SK-N-SH (cell line): Measurements from ENCODE around the gene CCHCR1. TPM values are rescaled to one million over a fixed set of nuclear protein-coding genes. Genes with fewer than 3 reads are reported as not detected.

Experiments
- CTCF ChIA-PET: fragments of 300-600, 350-600 bp; formaldehyde crosslinking; extraction: SDS; loops from one replicate; lab custom pipeline; 2021; lab: Yijun Ruan, JAX
- POLR2A ChIA-PET: fragments of 350-600 bp; sonication (Branson Sonifier 250); formaldehyde crosslinking; extraction: SDS; loops from one replicate; lab custom pipeline; 2020; ENCODE audit warnings: antibody characterized with exemption, inconsistent platforms; lab: Yijun Ruan, JAX
- DNase-seq: peaks from one replicate; pipeline ENCODE4 v3.0.0; 2012
- H2AFZ ChIP-seq: fragments of 200-600 bp; sonication (generic); 2 replicates; pipeline ENCODE4 v1.8.1; 2016; ENCODE audit warnings: antibody characterized with exemption, mild to moderate bottlenecking, low read depth
- H3F3A ChIP-seq: fragments of 200-600 bp; sonication (generic); replicated peaks from 2 replicates; pipeline ENCODE3; 2016; ENCODE audit warnings: antibody characterized with exemption, mild to moderate bottlenecking; ENCODE audit not compliant: insufficient read depth
- H3K27ac ChIP-seq, 2 experiments: fragments of 200-500 bp in 1 of 2; fragments of 200-600 bp in 1 of 2; sonication (Bioruptor generic) in 1 of 2; sonication (generic), shearing (Covaris generic) in 1 of 2; 2 replicates each; pipeline versions ENCODE4 v1.5.1 to v1.6.1; 2014 to 2016; ENCODE audit warnings: low read depth in 2 of 2, inconsistent platforms in 1 of 2, low read length in 1 of 2, mild to moderate bottlenecking in 1 of 2, mixed read lengths in 1 of 2
- H3K27me3 ChIP-seq: fragments of 200-600 bp; sonication (generic), shearing (Covaris generic); 2 replicates; pipeline ENCODE4 v1.6.1; 2016; ENCODE audit warnings: mixed run types; ENCODE audit not compliant: insufficient read depth
- H3K36me3 ChIP-seq, 2 experiments: fragments of 200-500 bp in 1 of 2; fragments of 200-600 bp in 1 of 2; sonication (Bioruptor generic) in 1 of 2; sonication (generic) in 1 of 2; replicated peaks in 1 of 2; 2 replicates each; pipeline versions ENCODE3 to v1.5.1; 2014 to 2016; ENCODE audit warnings: low read length in 1 of 2, mild to moderate bottlenecking in 1 of 2; ENCODE audit not compliant: insufficient read depth in 2 of 2, control insufficient read depth in 1 of 2
- H3K4me1 ChIP-seq, 2 experiments: fragments of 200-500 bp in 1 of 2; fragments of 200-600 bp in 1 of 2; sonication (Bioruptor generic) in 1 of 2; sonication (generic), shearing (Covaris generic) in 1 of 2; 2 replicates each; pipeline versions ENCODE4 v1.5.1 to v1.6.1; 2014 to 2016; ENCODE audit warnings: low read depth in 1 of 2, low read length in 1 of 2, mixed run types in 1 of 2; ENCODE audit not compliant: insufficient read depth in 2 of 2, control insufficient read depth in 1 of 2
- H3K4me2 ChIP-seq: fragments of 200-600 bp; sonication (generic), shearing (Covaris generic); 2 replicates; pipeline ENCODE4 v1.6.1; 2017; ENCODE audit warnings: mixed run types
- H3K4me3 ChIP-seq, 2 experiments: fragments of 200-500 bp in 1 of 2; fragments of 200-600 bp in 1 of 2; sonication (Bioruptor generic) in 1 of 2; sonication (generic), shearing (Covaris generic) in 1 of 2; 2 replicates each; pipeline versions ENCODE4 v1.5.1 to v1.8.1; 2014 to 2016; ENCODE audit warnings: low read depth in 2 of 2, inconsistent platforms in 1 of 2, low read length in 1 of 2, mild to moderate bottlenecking in 1 of 2, mixed read lengths in 1 of 2, moderate library complexity in 1 of 2
- H3K79me2 ChIP-seq: fragments of 200-600 bp; sonication (generic); 2 replicates; pipeline ENCODE4 v1.8.1; 2017; ENCODE audit warnings: mild to moderate bottlenecking; ENCODE audit not compliant: insufficient read depth
- H3K9ac ChIP-seq: fragments of 200-600 bp; sonication (generic); 2 replicates; pipeline ENCODE4 v1.6.1; 2017; ENCODE audit warnings: mixed run types
- H3K9me2 ChIP-seq: fragments of 200-600 bp; sonication (generic); 2 replicates; pipeline ENCODE4 v1.6.1; 2017; ENCODE audit warnings: mixed run types
- H3K9me3 ChIP-seq: fragments of 200-600 bp; sonication (generic); 2 replicates; pipeline ENCODE4 v1.6.1; 2017; ENCODE audit warnings: mixed run types, mild to moderate bottlenecking, moderate library complexity
- H4K20me1 ChIP-seq: fragments of 200-600 bp; sonication (generic); 2 replicates; pipeline ENCODE4 v1.6.1; 2017; ENCODE audit warnings: mild to moderate bottlenecking, mixed run types; ENCODE audit not compliant: insufficient read depth
- EP300 ChIP-seq, 2 experiments: IDR thresholded peaks; 2 replicates each; pipeline versions ENCODE4 v1.4.0 to v1.6.1; 2012; ENCODE audit warnings: borderline replicate concordance in 1 of 2, low read depth in 1 of 2, low read length in 1 of 2
- EZH2phosphoT487 ChIP-seq: fragments of 200-600 bp; sonication (generic); IDR thresholded peaks from 2 replicates; pipeline ENCODE4 v1.6.1; 2017; ENCODE audit warnings: low read depth, mixed run types, mild to moderate bottlenecking, antibody characterized with exemption, moderate library complexity, borderline replicate concordance
- FOXM1 ChIP-seq: IDR thresholded peaks from 2 replicates; pipeline ENCODE4 v1.4.0; 2012; ENCODE audit warnings: low read depth, mild to moderate bottlenecking
- JUND ChIP-seq: IDR thresholded peaks from 2 replicates; pipeline ENCODE4 v1.4.0; 2012
- MAX ChIP-seq: IDR thresholded peaks from 2 replicates; pipeline ENCODE4 v1.4.0; 2012; ENCODE audit warnings: low read depth
- MEF2A ChIP-seq: IDR thresholded peaks from 2 replicates; pipeline ENCODE4 v1.4.0; 2012; ENCODE audit warnings: low read depth, borderline replicate concordance
- MXI1 ChIP-seq: IDR thresholded peaks from 2 replicates; pipeline ENCODE4 v1.6.1; 2012; ENCODE audit warnings: mild to moderate bottlenecking, low read depth, low read length, improper control_type of control experiment
- PBX3 ChIP-seq: IDR thresholded peaks from 2 replicates; pipeline ENCODE4; 2012
- POLR2AphosphoS5 ChIP-seq: IDR thresholded peaks from 2 replicates; pipeline ENCODE4 v1.6.1; 2012; ENCODE audit warnings: low read depth, low read length
- REST ChIP-seq: IDR thresholded peaks from 2 replicates; pipeline ENCODE4 v1.6.1; 2012; ENCODE audit warnings: mild to moderate bottlenecking, low read depth, low read length, moderate library complexity
- TAF1 ChIP-seq: IDR thresholded peaks from 2 replicates; pipeline ENCODE4 v1.6.1; 2012; ENCODE audit warnings: low read depth, mild to moderate bottlenecking, low read length, moderate library complexity, borderline replicate concordance
- TCF12 ChIP-seq: IDR thresholded peaks from 2 replicates; pipeline ENCODE4 v1.4.0; 2012
- USF1 ChIP-seq: IDR thresholded peaks from 2 replicates; pipeline ENCODE4 v1.4.0; 2012; ENCODE audit warnings: low read depth, borderline replicate concordance
- USF2 ChIP-seq: fragments of 150-350 bp; IDR thresholded peaks from 2 replicates; pipeline ENCODE4 v1.6.1; 2017; ENCODE audit warnings: antibody characterized with exemption, low read length, low read depth, borderline replicate concordance
- ZBTB33 ChIP-seq: IDR thresholded peaks from 2 replicates; pipeline ENCODE4 v1.4.0; 2012; ENCODE audit warnings: low read depth, borderline replicate concordance
- WGBS: methylation state at CpG from one replicate; pipeline ENCODE4 v1.1.6; 2017; ENCODE audit warnings: low lambda C conversion rate; 5-methylcytosine and 5-hydroxymethylcytosine counted together
- polyA plus RNA-seq, 3 experiments: library from polyadenylated mRNA; depleted of rRNA; stranded (reverse); fragments of >200 nt; gene quantifications; 2 replicates each; pipeline ENCODE4 v1.2.3, GENCODE V29; 2012

CCHCR1 gene
- polyA plus RNA-seq, 1 of the 3 experiments (the other 2 are of a cell fraction) = 18.7 TPM

GRCh38 chr6:31144970-31145340 is 12.6 kb downstream of the CCHCR1 start:
- Histone ChIP-seq H3K9me2 (no peaks in the 10 kb centered on the region), H3K27ac (no peak overlapping the region), H3F3A (peaks cover 9% of the 10 kb centered on the region), H3K4me3 (no peak overlapping the region), H3K36me3 (peaks cover 0 to 2% of the 10 kb centered on the region in 2 experiments), H3K27me3 (no peaks in the 10 kb centered on the region), H3K4me2 (no peak overlapping the region), H4K20me1 (no peaks in the 10 kb centered on the region), H2AFZ (no peak overlapping the region), H3K9ac (no peak overlapping the region), H3K9me3 (no peaks in the 10 kb centered on the region), H3K79me2 (no peaks in the 10 kb centered on the region), H3K4me1 (peaks cover 0 to 11% of the 10 kb centered on the region in 2 experiments; a peak in 1 of 4 replicates)
- TF ChIP-seq REST (no peak), USF1 (no peak), MXI1 (no peak), EZH2phosphoT487 (no peak), MAX (no peak)
- ChIA-PET CTCF (interaction anchor here (0.6 to 4.3 kb wide), 4 partner anchors 42 to 222 kb away, joined by 3 to 23 read pairs (median 8); no protein-coding TSS in a partner anchor), POLR2A (no interaction called here)
- WGBS = 82% methylated on average over 11 of the region's 11 CpGs
- DNase-seq = no peak

- Histone ChIP-seq H3K4me2 (no peak overlapping the region), H3K36me3 (no peaks in the 10 kb centered on the region), H3K4me3 (no peak overlapping the region), H2AFZ (no peak overlapping the region), H3K9me3 (no peaks in the 10 kb centered on the region), H3K4me1 (peaks cover 0 to 11% of the 10 kb centered on the region in 2 experiments; a peak in 1 of 4 replicates), H3K9me2 (no peaks in the 10 kb centered on the region), H4K20me1 (no peaks in the 10 kb centered on the region), H3K27me3 (no peaks in the 10 kb centered on the region), H3K9ac (no peak overlapping the region), H3F3A (peaks cover 9% of the 10 kb centered on the region), H3K27ac (no peak overlapping the region), H3K79me2 (no peaks in the 10 kb centered on the region)
- 94% methylated on average over 17 of the region's 18 CpGs for WGBS
- ChIA-PET POLR2A (no interaction called here), CTCF (interaction anchor here (0.6 to 4.3 kb wide), 5 partner anchors 41 to 256 kb away, joined by 3 to 23 read pairs (median 3); no protein-coding TSS in a partner anchor)
- no peak for DNase-seq
- no peak for TF ChIP-seq JUND
- no peak for TF ChIP-seq ZBTB33
- TF ChIP-seq MAX = no peak
- TF ChIP-seq TAF1 = no peak
- no peak for TF ChIP-seq PBX3
- TF ChIP-seq TCF12 = no peak
- no peak for TF ChIP-seq POLR2AphosphoS5
- no peak for TF ChIP-seq MEF2A
- TF ChIP-seq USF1 = no peak
- TF ChIP-seq EP300 (IDR thresholded peaks at IDR 0.05; ENCODE audit: borderline replicate concordance in 1 of 2, low read depth in 1 of 2, low read length in 1 of 2) = no peak
- TF ChIP-seq USF2 = no peak
- TF ChIP-seq FOXM1 = no peak
Observed at GRCh38 chr6:31144296-31144969, 13.2 kb downstream of the CCHCR1 start.
